ENCODE data around the gene COG6. TPM values are rescaled to one million over a fixed set of nuclear protein-coding genes. Genes with fewer than 3 reads are reported as not detected.

The COG6 gene
- total and polyA plus RNA-seq, 2 of the 4 experiments (the other 2 are of a cell fraction) = 22.8 to 37.5 TPM

DNA sequence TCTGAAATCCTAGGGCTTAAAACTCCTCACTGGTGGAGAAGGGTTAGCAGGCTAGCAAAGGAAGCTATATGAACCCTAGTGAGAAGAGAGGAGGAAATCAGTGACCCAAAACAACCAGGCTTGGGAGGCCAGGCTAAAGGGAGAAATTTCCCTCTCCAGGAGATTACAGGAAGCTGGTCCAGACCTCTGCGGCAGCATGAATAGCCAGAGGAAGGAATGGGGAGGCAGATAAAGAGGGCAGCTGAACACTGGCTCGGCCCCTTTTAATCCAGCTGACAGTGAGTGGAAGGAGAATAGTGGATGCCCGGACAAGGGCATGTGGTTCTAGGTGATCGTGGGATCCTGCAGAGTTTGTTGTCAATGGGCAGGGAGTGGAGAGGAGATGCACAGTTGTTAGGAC, 130.6 kb downstream of the COG6 start:
- intact Hi-C loops (cut with micrococcal nuclease) (no loop called here), dilution Hi-C loops (cut with HindIII; ENCODE audit: low sequenced_read_pairs, unreplicated experiment) (no loop called here), in situ Hi-C loops (cut with MboI; ENCODE audit: low sequenced_read_pairs) (no loop called here)
- no peak overlapping the region for H3K18ac ChIP-seq (ENCODE audit: low read depth, low read length)
- no peak overlapping the region for H2BK120ac ChIP-seq (ENCODE audit: low read depth, low read length)
- TF ChIP-seq, protein P1, sequence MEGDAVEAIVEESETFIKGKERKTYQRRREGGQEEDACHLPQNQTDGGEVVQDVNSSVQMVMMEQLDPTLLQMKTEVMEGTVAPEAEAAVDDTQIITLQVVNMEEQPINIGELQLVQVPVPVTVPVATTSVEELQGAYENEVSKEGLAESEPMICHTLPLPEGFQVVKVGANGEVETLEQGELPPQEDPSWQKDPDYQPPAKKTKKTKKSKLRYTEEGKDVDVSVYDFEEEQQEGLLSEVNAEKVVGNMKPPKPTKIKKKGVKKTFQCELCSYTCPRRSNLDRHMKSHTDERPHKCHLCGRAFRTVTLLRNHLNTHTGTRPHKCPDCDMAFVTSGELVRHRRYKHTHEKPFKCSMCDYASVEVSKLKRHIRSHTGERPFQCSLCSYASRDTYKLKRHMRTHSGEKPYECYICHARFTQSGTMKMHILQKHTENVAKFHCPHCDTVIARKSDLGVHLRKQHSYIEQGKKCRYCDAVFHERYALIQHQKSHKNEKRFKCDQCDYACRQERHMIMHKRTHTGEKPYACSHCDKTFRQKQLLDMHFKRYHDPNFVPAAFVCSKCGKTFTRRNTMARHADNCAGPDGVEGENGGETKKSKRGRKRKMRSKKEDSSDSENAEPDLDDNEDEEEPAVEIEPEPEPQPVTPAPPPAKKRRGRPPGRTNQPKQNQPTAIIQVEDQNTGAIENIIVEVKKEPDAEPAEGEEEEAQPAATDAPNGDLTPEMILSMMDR (conservative IDR thresholded peaks at IDR 0.05; ENCODE audit: low read depth, low read length) = no peak
- TF ChIP-seq MAZ (IDR thresholded peaks at IDR 0.05; ENCODE audit: borderline replicate concordance, low read depth, low read length) (no peak), MXI1 (IDR thresholded peaks at IDR 0.05; ENCODE audit: borderline replicate concordance, low read depth, low read length) (no peak)
- TF ChIP-seq, protein P2, sequence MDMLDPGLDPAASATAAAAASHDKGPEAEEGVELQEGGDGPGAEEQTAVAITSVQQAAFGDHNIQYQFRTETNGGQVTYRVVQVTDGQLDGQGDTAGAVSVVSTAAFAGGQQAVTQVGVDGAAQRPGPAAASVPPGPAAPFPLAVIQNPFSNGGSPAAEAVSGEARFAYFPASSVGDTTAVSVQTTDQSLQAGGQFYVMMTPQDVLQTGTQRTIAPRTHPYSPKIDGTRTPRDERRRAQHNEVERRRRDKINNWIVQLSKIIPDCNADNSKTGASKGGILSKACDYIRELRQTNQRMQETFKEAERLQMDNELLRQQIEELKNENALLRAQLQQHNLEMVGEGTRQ (IDR thresholded peaks at IDR 0.05; ENCODE audit: low read depth, low read length) = no peak
- no peak overlapping the region for H2AK9ac ChIP-seq (replicated peaks; ENCODE audit: low read depth, low read length, poor library complexity)
- DNase-seq (no peak), ATAC-seq (ENCODE audit: low read depth) (no peak)
- ChIA-PET CTCF (no interaction called here), POLR2A (ENCODE audit: unreplicated experiment) (no interaction called here)
- H3K4me3 ChIP-seq (ENCODE audit: insufficient read depth, low read depth, low read length) = no peak overlapping the region
- H4K20me1 ChIP-seq (ENCODE audit: insufficient read depth, low read length) = no peaks in the 10 kb centered on the region
- H3K9me1 ChIP-seq (ENCODE audit: insufficient read depth, low read length) = 0 out of 2 replicates have a peak, but pooled peaks cover 2% of the 10 kb centered on the region
- no peaks in the 10 kb centered on the region for H3K27me3 ChIP-seq (ENCODE audit: control insufficient read depth, insufficient read depth, low read length)
- no peak overlapping the region for H2AK5ac ChIP-seq (ENCODE audit: low read depth, low read length)
- H4K8ac ChIP-seq (ENCODE audit: low read depth in 2 of 2, low read length in 2 of 2) = no peak overlapping the region
- no peak overlapping the region for H3K56ac ChIP-seq (ENCODE audit: extremely low read depth, insufficient read depth, low read length)
- no peak overlapping the region for H2BK5ac ChIP-seq (ENCODE audit: low read depth, low read length, poor library complexity, severe bottlenecking)
- H3K4me2 ChIP-seq (ENCODE audit: low read depth, low read length) = no peak overlapping the region
- H3K9me3 ChIP-seq (ENCODE audit: control insufficient read depth, insufficient read depth, low read length) = peaks cover 5% of the 10 kb centered on the region
- H3K23ac ChIP-seq (ENCODE audit: low read depth, low read length) = no peak overlapping the region
- no peak overlapping the region for H3K4ac ChIP-seq (ENCODE audit: low read depth, low read length)
- BruUV-seq (replicated peaks) = no TSS peak
- 80% methylated on average over 1 of the region's 4 CpGs; no CpG with 5 or more reads in 1 of the 2 experiments for WGBS, 2 experiments (ENCODE audit: extremely low coverage in 2 of 2, insufficient read length in 1 of 2)
- H3K27ac ChIP-seq (ENCODE audit: insufficient read depth, low read length) = no peak overlapping the region
- peaks cover 6% of the 10 kb centered on the region; the same call in 1 of the 2 replicates for H3K4me1 ChIP-seq (ENCODE audit: control insufficient read depth, insufficient read depth, low read length)
- no peak overlapping the region for H3K9ac ChIP-seq (ENCODE audit: low read depth, low read length)
- H2BK15ac ChIP-seq (ENCODE audit: low read depth, low read length) = no peak overlapping the region
- H3K14ac ChIP-seq (replicated peaks; ENCODE audit: low read depth, low read length) = no peak overlapping the region
- no peak overlapping the region for H2BK20ac ChIP-seq (ENCODE audit: low read depth, low read length)
- H3K36me3 ChIP-seq (ENCODE audit: control insufficient read depth, insufficient read depth, low read length) = no peaks in the 10 kb centered on the region
- H4K5ac ChIP-seq (ENCODE audit: low read depth, low read length) = no peak overlapping the region
- H3K79me1 ChIP-seq (ENCODE audit: low read depth in 1 of 2, low read length in 2 of 2) = no peaks in the 10 kb centered on the region
- H4K91ac ChIP-seq (ENCODE audit: insufficient read depth, low read depth, low read length) = no peak overlapping the region
- no peak overlapping the region for H2AFZ ChIP-seq (replicated peaks; ENCODE audit: low read length, poor library complexity)

Measured in IMR-90 (cell line).